HL-60 (cell line): Measurements from ENCODE around the gene UBE2V1.

Experiments
- GABPA ChIP-seq: IDR thresholded peaks from 2 replicates; pipeline ENCODE4 v1.6.1; 2012; ENCODE audit warnings: low read depth
- TF ChIP-seq, protein P1 (sequence below): IDR thresholded peaks from one replicate; pipeline ENCODE4 v1.5.1; 2011; ENCODE audit warnings: low read length, control low read depth, inconsistent platforms; ENCODE audit not compliant: insufficient read depth

GRCh38 chr20:50101281-50101680, 11.7 kb downstream of the UBE2V1 start:
- no peak for TF ChIP-seq GABPA
- TF ChIP-seq, protein P1, sequence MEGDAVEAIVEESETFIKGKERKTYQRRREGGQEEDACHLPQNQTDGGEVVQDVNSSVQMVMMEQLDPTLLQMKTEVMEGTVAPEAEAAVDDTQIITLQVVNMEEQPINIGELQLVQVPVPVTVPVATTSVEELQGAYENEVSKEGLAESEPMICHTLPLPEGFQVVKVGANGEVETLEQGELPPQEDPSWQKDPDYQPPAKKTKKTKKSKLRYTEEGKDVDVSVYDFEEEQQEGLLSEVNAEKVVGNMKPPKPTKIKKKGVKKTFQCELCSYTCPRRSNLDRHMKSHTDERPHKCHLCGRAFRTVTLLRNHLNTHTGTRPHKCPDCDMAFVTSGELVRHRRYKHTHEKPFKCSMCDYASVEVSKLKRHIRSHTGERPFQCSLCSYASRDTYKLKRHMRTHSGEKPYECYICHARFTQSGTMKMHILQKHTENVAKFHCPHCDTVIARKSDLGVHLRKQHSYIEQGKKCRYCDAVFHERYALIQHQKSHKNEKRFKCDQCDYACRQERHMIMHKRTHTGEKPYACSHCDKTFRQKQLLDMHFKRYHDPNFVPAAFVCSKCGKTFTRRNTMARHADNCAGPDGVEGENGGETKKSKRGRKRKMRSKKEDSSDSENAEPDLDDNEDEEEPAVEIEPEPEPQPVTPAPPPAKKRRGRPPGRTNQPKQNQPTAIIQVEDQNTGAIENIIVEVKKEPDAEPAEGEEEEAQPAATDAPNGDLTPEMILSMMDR = no peak
